Smooth muscle cell (in vitro differentiated cells): ENCODE measurements around the gene NIPAL3. TPM values are rescaled to one million over a fixed set of nuclear protein-coding genes. Genes with fewer than 3 reads are reported as not detected.

Source experiments
- DNase-seq: peaks from one replicate; lab custom pipeline; 2025; ENCODE audit not compliant: unreplicated experiment; lab: John Stamatoyannopoulos, UW
- H2AFZ ChIP-seq: fragments of 200-600 bp; sonication (generic); 2 replicates; pipeline ENCODE4 v1.6.0; 2016; ENCODE audit warnings: antibody characterized with exemption, low read depth, mild to moderate bottlenecking
- H3F3A ChIP-seq: fragments of 200-600 bp; sonication (generic); 2 replicates; pipeline ENCODE4 v1.6.0; 2017; ENCODE audit warnings: antibody characterized with exemption, low read depth
- H3K27ac ChIP-seq: fragments of 200-600 bp; sonication (generic); 2 replicates; pipeline ENCODE4 v1.5.1; 2016; ENCODE audit warnings: low read depth, mild to moderate bottlenecking
- H3K27me3 ChIP-seq: fragments of 200-600 bp; sonication (generic); 2 replicates; pipeline ENCODE4 v1.6.1; 2016; ENCODE audit warnings: low read depth, mild to moderate bottlenecking
- H3K36me3 ChIP-seq: fragments of 200-600 bp; sonication (generic); 2 replicates; pipeline ENCODE4 v1.5.1; 2016; ENCODE audit warnings: low read depth
- H3K4me1 ChIP-seq: fragments of 200-600 bp; sonication (generic); 2 replicates; pipeline ENCODE4 v1.5.1; 2016; ENCODE audit warnings: low read depth
- H3K4me2 ChIP-seq: fragments of 200-600 bp; sonication (generic); 2 replicates; pipeline ENCODE4 v1.6.0; 2016; ENCODE audit warnings: mild to moderate bottlenecking
- H3K4me3 ChIP-seq: fragments of 200-600 bp; sonication (generic); 2 replicates; pipeline ENCODE4 v1.5.1; 2016; ENCODE audit warnings: mild to moderate bottlenecking
- H3K79me2 ChIP-seq: fragments of 200-600 bp; sonication (generic); 2 replicates; pipeline ENCODE4 v1.6.0; 2016; ENCODE audit warnings: low read depth, mild to moderate bottlenecking
- H3K9ac ChIP-seq: fragments of 200-600 bp; sonication (generic); 2 replicates; pipeline ENCODE4 v1.6.0; 2016; ENCODE audit warnings: low read depth
- H3K9me3 ChIP-seq: fragments of 200-600 bp; sonication (generic); replicated peaks from 2 replicates; pipeline ENCODE4 v1.5.1; 2016; ENCODE audit warnings: low read depth
- H4K20me1 ChIP-seq: fragments of 200-600 bp; sonication (generic); 2 replicates; pipeline ENCODE4 v1.6.0; 2016; ENCODE audit warnings: low read depth
- CTCF ChIP-seq: fragments of 200-600 bp; sonication (generic); IDR thresholded peaks from 2 replicates; pipeline ENCODE4 v1.5.1; 2017; ENCODE audit warnings: borderline replicate concordance, mild to moderate bottlenecking, antibody characterized with exemption; ENCODE audit not compliant: insufficient read depth, poor library complexity, severe bottlenecking
- WGBS: methylation state at CpG from one replicate; pipeline ENCODE4 v1.1.7; 2016; ENCODE audit warnings: low lambda C conversion rate; 5-methylcytosine and 5-hydroxymethylcytosine counted together
- polyA plus RNA-seq: library from polyadenylated mRNA; unstranded; fragments of >200 nt; fragmentation: Nextera tagmentation; extraction: Ambion mirVana; gene quantifications from 2 replicates; pipeline ENCODE4 v1.2.1, GENCODE V29; 2016
- total RNA-seq: library from RNA; depleted of rRNA; stranded (reverse); fragments of >200 nt; gene quantifications from 2 replicates; pipeline ENCODE4 v1.2.3, GENCODE V29; 2014

Gene NIPAL3
- total and polyA plus RNA-seq, 2 experiments from 2014 or later: 9.3 to 22.5 TPM

- Histone ChIP-seq H3K27ac (no peak overlapping the region), H3K27me3 (peaks cover 13% of the 10 kb centered on the region), H3K4me2 (no peak overlapping the region), H2AFZ (no peak overlapping the region), H3K79me2 (no peaks in the 10 kb centered on the region), H3F3A (peaks cover 13% of the 10 kb centered on the region), H3K36me3 (no peaks in the 10 kb centered on the region), H4K20me1 (peaks cover 34% of the 10 kb centered on the region), H3K9me3 (no peaks in the 10 kb centered on the region), H3K4me3 (no peak overlapping the region), H3K9ac (no peak overlapping the region), H3K4me1 (peaks cover 12% of the 10 kb centered on the region)
- no peak for DNase-seq
- 87% methylated on average over 8 of the region's 8 CpGs for WGBS
- TF ChIP-seq CTCF: no peak
Measured at GRCh38 chr1:24382165-24382577, 33.4 kb upstream of the NIPAL3 start.

GRCh38 chr1:24383381-24383940 is 32.1 kb upstream of the NIPAL3 start:
- Histone ChIP-seq H3K9me3 (no peaks in the 10 kb centered on the region), H3F3A (peaks cover 13% of the 10 kb centered on the region), H4K20me1 (peaks cover 34% of the 10 kb centered on the region), H3K27ac (no peak overlapping the region), H3K36me3 (no peaks in the 10 kb centered on the region), H3K4me1 (peaks cover 12% of the 10 kb centered on the region), H3K27me3 (peaks cover 13% of the 10 kb centered on the region), H3K4me3 (no peak overlapping the region), H3K4me2 (no peak overlapping the region), H3K79me2 (no peaks in the 10 kb centered on the region), H3K9ac (no peak overlapping the region), H2AFZ (no peak overlapping the region)
- WGBS: 83% methylated on average over 2 of the region's 2 CpGs
- TF ChIP-seq CTCF: no peak
- no peak for DNase-seq

GRCh38 chr1:24384251-24385090 is 31.1 kb upstream of the NIPAL3 start:
- WGBS: 72% methylated on average over 13 of the region's 13 CpGs
- no peak for TF ChIP-seq CTCF
- no peak overlapping the region for H2AFZ ChIP-seq

More at GRCh38 chr1:24384251-24385090, 31.1 kb upstream of the NIPAL3 start:
- Histone ChIP-seq H3K4me2 (peak overlapping the region; percentile 39), H3K27ac (no peak overlapping the region), H3F3A (peaks cover 13% of the 10 kb centered on the region), H3K79me2 (no peaks in the 10 kb centered on the region), H3K4me3 (no peak overlapping the region), H3K36me3 (no peaks in the 10 kb centered on the region), H3K9me3 (no peaks in the 10 kb centered on the region), H3K4me1 (peaks cover 12% of the 10 kb centered on the region), H4K20me1 (peaks cover 34% of the 10 kb centered on the region), H3K9ac (no peak overlapping the region), H3K27me3 (peaks cover 13% of the 10 kb centered on the region)
- DNase-seq: no peak
